SK-N-SH (cell line): ENCODE data around the gene SGSM2.

Experiments used
- CTCF ChIP-seq: fragments of 200-600 bp; sonication (generic); IDR thresholded peaks from 2 replicates; pipeline ENCODE4 v1.6.1; 2017; ENCODE audit warnings: antibody characterized with exemption, mild to moderate bottlenecking, moderate library complexity
- EP300 ChIP-seq, 2 experiments: IDR thresholded peaks; 2 replicates each; pipeline versions ENCODE4 v1.4.0 to v1.6.1; 2012; ENCODE audit warnings: borderline replicate concordance in 1 of 2, low read depth in 1 of 2, low read length in 1 of 2
- MAX ChIP-seq: IDR thresholded peaks from 2 replicates; pipeline ENCODE4 v1.4.0; 2012; ENCODE audit warnings: low read depth
- POLR2AphosphoS5 ChIP-seq: IDR thresholded peaks from 2 replicates; pipeline ENCODE4 v1.6.1; 2012; ENCODE audit warnings: low read depth, low read length
- TF ChIP-seq, protein P1 (sequence below): IDR thresholded peaks from 2 replicates; pipeline ENCODE4 v1.4.0; 2012; ENCODE audit warnings: low read depth, borderline replicate concordance

GRCh38 chr17:2357237-2357636, 19.9 kb downstream of the SGSM2 start:
- TF ChIP-seq CTCF (no peak), POLR2AphosphoS5 (no peak), MAX (no peak), EP300 (IDR thresholded peaks at IDR 0.05; ENCODE audit: borderline replicate concordance in 1 of 2, low read depth in 1 of 2, low read length in 1 of 2) (no peak)
- TF ChIP-seq, protein P1, sequence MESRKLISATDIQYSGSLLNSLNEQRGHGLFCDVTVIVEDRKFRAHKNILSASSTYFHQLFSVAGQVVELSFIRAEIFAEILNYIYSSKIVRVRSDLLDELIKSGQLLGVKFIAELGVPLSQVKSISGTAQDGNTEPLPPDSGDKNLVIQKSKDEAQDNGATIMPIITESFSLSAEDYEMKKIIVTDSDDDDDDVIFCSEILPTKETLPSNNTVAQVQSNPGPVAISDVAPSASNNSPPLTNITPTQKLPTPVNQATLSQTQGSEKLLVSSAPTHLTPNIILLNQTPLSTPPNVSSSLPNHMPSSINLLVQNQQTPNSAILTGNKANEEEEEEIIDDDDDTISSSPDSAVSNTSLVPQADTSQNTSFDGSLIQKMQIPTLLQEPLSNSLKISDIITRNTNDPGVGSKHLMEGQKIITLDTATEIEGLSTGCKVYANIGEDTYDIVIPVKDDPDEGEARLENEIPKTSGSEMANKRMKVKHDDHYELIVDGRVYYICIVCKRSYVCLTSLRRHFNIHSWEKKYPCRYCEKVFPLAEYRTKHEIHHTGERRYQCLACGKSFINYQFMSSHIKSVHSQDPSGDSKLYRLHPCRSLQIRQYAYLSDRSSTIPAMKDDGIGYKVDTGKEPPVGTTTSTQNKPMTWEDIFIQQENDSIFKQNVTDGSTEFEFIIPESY, result no peak
